GM21360 (cell line): Measurements from ENCODE around the gene TSPY4.
"Not testable (repeated sequence)": the region's sequence is repeated elsewhere in the genome, so short reads cannot be mapped to it uniquely, and the experiment has no call there.

Experiments
- ATAC-seq: cut with Tn5 transposase; IDR thresholded peaks from one replicate; pipeline ENCODE4 v1.9.1; 2021; ENCODE audit warnings: mild to moderate bottlenecking, moderate library complexity; ENCODE audit not compliant: unreplicated experiment

TSPY4 gene, protein sequence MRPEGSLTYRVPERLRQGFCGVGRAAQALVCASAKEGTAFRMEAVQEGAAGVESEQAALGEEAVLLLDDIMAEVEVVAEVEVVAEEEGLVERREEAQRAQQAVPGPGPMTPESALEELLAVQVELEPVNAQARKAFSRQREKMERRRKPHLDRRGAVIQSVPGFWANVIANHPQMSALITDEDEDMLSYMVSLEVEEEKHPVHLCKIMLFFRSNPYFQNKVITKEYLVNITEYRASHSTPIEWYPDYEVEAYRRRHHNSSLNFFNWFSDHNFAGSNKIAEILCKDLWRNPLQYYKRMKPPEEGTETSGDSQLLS

DNA sequence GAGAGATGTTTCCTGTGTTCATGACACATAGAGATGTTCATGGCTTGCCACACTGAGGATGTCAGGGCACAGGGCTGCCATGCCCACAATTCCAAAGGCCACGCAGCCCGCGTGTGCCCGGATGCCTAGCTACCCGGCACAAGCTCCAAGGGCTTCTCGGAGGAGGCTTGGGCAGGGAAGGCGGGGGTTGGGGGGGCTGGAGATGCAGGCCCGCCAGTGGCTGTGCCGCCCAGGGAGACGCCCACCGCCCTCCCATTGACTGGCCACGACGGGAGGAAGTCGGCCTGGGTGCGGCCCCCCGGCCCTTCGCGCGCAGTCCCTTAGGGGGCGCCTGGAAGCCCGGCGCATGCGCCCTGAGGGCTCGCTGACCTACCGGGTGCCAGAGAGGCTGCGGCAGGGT lies at the start of gene TSPY4:
TSS of gene TSPY4 (plus strand) at position 301 of the 400 bp plus-strand sequence. CDS start at position 347, 46 bp downstream.
- ATAC-seq, result not testable (repeated sequence)

DNA sequence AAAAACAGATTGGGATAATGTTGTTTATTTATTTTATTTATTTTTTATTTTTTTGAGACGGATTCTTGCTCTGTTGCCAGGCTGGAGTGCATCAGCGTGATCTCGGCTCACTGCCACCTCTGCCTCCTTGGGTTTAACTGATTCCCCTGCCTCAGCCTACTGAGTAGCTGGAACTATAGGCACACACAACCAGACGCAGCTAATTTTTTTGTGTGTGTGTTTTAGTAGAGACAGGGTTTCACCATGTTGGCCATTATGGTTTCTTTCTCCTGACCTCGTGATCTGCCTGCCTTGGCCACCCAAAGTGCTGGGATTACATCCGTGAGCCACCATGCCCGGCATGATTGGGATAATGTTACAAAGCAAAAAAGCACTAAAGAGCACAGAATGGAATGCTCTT lies 16.3 kb upstream of the TSPY4 start:
- ATAC-seq, result no peak

DNA sequence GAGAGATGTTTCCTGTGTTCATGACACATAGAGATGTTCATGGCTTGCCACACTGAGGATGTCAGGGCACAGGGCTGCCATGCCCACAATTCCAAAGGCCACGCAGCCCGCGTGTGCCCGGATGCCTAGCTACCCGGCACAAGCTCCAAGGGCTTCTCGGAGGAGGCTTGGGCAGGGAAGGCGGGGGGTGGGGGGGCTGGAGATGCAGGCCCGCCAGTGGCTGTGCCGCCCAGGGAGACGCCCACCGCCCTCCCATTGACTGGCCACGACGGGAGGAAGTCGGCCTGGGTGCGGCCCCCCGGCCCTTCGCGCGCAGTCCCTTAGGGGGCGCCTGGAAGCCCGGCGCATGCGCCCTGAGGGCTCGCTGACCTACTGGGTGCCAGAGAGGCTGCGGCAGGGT lies 20.2 kb downstream of the TSPY4 start, which contains the start of gene TSPY8:
TSS of gene TSPY8 (plus strand) at position 301 of the 400 bp plus-strand sequence. CDS start at position 347, 46 bp downstream.
- not testable (repeated sequence) for ATAC-seq
